WTC11 (cell line): ENCODE results near the gene CARS1. TPM values are rescaled to one million over a fixed set of nuclear protein-coding genes. Genes with fewer than 3 reads are reported as not detected.

Experiments used
- ATAC-seq: fragments of 200-7000 bp; cut with Tn5 transposase; 2 replicates; pipeline ENCODE4 v1.10.0; 2021; ENCODE audit warnings: mild to moderate bottlenecking, moderate library complexity
- CTCF ChIA-PET: fragments of 300-600 bp; sonication (Branson Sonifier 250); formaldehyde crosslinking; loops from one replicate; lab custom pipeline; 2021; ENCODE audit warnings: antibody characterized with exemption; lab: Charles Lee
- POLR2A ChIA-PET: fragments of 350-600 bp; sonication (Branson Sonifier 250); formaldehyde crosslinking; loops from one replicate; lab custom pipeline; 2021; ENCODE audit warnings: antibody characterized with exemption; lab: Charles Lee
- DNase-seq: peaks from one replicate; pipeline ENCODE4 v3.0.0; 2021; ENCODE audit warnings: low spot score
- H3K27ac Mint-ChIP-seq: 2 replicates; pipeline ENCODE4 v1.8.0; 2021; ENCODE audit warnings: mixed read lengths
- H3K27me3 Mint-ChIP-seq: 2 replicates; pipeline ENCODE4 v1.8.0; 2021; ENCODE audit warnings: low read depth, mild to moderate bottlenecking, moderate library complexity, mixed read lengths
- H3K36me3 Mint-ChIP-seq: 2 replicates; pipeline ENCODE4 v1.8.0; 2021; ENCODE audit warnings: mixed read lengths
- H3K4me1 Mint-ChIP-seq: 2 replicates; pipeline ENCODE4 v1.8.0; 2022; ENCODE audit warnings: mixed read lengths
- H3K4me3 Mint-ChIP-seq: 2 replicates; pipeline ENCODE4 v1.8.0; 2021; ENCODE audit warnings: mild to moderate bottlenecking, moderate library complexity, mixed read lengths
- H3K9me3 Mint-ChIP-seq: 2 replicates; pipeline ENCODE4 v1.8.0; 2021; ENCODE audit warnings: mixed read lengths
- CREB1 ChIP-seq: sonication (generic); formaldehyde crosslinking; IDR thresholded peaks from 2 replicates; pipeline ENCODE4 v1.8.0; 2023; ENCODE audit warnings: mild to moderate bottlenecking, missing genetic modification reagents
- ESRRA ChIP-seq: sonication (generic); formaldehyde crosslinking; IDR thresholded peaks from 2 replicates; pipeline ENCODE4 v1.8.1; 2022; ENCODE audit warnings: mild to moderate bottlenecking, missing genetic modification reagents, borderline replicate concordance
- HMGA2 ChIP-seq: fragments of 250-450 bp; sonication (Bioruptor Pico); IDR thresholded peaks from 2 replicates; pipeline ENCODE4 v1.4.0; 2021; ENCODE audit warnings: mild to moderate bottlenecking, moderate library complexity
- JUN ChIP-seq: sonication (generic); formaldehyde crosslinking; IDR thresholded peaks from 2 replicates; pipeline ENCODE4 v1.8.0; 2023; ENCODE audit warnings: mild to moderate bottlenecking, missing genetic modification reagents
- KAT7 ChIP-seq: sonication (generic); formaldehyde crosslinking; IDR thresholded peaks from 2 replicates; pipeline ENCODE4 v1.8.1; 2023; ENCODE audit warnings: missing genetic modification reagents, mild to moderate bottlenecking, borderline replicate concordance
- OVOL2 ChIP-seq: fragments of 250-450 bp; sonication (Bioruptor Pico); IDR thresholded peaks from 2 replicates; pipeline ENCODE4 v1.9.0; 2021; ENCODE audit warnings: mild to moderate bottlenecking, borderline replicate concordance
- SMAD4 ChIP-seq: sonication (generic); formaldehyde crosslinking; IDR thresholded peaks from 2 replicates; pipeline ENCODE4 v1.8.0; 2022; ENCODE audit warnings: mild to moderate bottlenecking, missing genetic modification reagents
- ZBTB21 ChIP-seq: sonication (generic); formaldehyde crosslinking; IDR thresholded peaks from 2 replicates; pipeline ENCODE4 v1.8.1; 2023; ENCODE audit warnings: mild to moderate bottlenecking, missing genetic modification reagents, borderline replicate concordance
- ZNF121 ChIP-seq: sonication (generic); formaldehyde crosslinking; IDR thresholded peaks from 2 replicates; pipeline ENCODE4 v1.8.0; 2023; ENCODE audit warnings: missing genetic modification reagents
- ZNF263 ChIP-seq: sonication (generic); formaldehyde crosslinking; IDR thresholded peaks from 2 replicates; pipeline ENCODE4 v1.8.1; 2022; ENCODE audit warnings: low read depth, mild to moderate bottlenecking, moderate library complexity, missing genetic modification reagents
- ZNF416 ChIP-seq: fragments of 250-450 bp; sonication (Bioruptor Pico); IDR thresholded peaks from 2 replicates; pipeline ENCODE4 v1.9.0; 2021; ENCODE audit warnings: mild to moderate bottlenecking, inconsistent platforms
- total RNA-seq: library from RNA; stranded (reverse); gene quantifications from 3 replicates; pipeline ENCODE4 v1.2.3, GENCODE V29; 2021
- TF ChIP-seq, protein P1 (sequence below): sonication (generic); formaldehyde crosslinking; IDR thresholded peaks from 2 replicates; pipeline ENCODE4 v1.8.1; 2022; ENCODE audit warnings: low read depth, mild to moderate bottlenecking, moderate library complexity, missing genetic modification reagents, borderline replicate concordance
- TF ChIP-seq, protein P2 (sequence below): fragments of 250-450 bp; sonication (Bioruptor Pico); IDR thresholded peaks from 2 replicates; pipeline ENCODE4 v1.9.0; 2021; ENCODE audit warnings: mild to moderate bottlenecking, borderline replicate concordance
- TF ChIP-seq, protein P3 (sequence below): sonication (generic); formaldehyde crosslinking; conservative IDR thresholded peaks from 2 replicates; pipeline ENCODE4 v1.8.1; 2023; ENCODE audit warnings: mild to moderate bottlenecking, low read depth, missing genetic modification reagents, moderate library complexity
- TF ChIP-seq, protein P4 (sequence below): sonication (generic); formaldehyde crosslinking; IDR thresholded peaks from 2 replicates; pipeline ENCODE4 v1.8.0; 2023; ENCODE audit warnings: mild to moderate bottlenecking, missing genetic modification reagents
- TF ChIP-seq, protein P5 (sequence below): sonication (generic); formaldehyde crosslinking; IDR thresholded peaks from 2 replicates; pipeline ENCODE4 v1.8.0; 2022; ENCODE audit warnings: mild to moderate bottlenecking, missing genetic modification reagents
- TF ChIP-seq, protein P6 (sequence below): fragments of 200-600 bp; IDR thresholded peaks from 2 replicates; pipeline ENCODE4 v1.8.0; 2022; ENCODE audit warnings: antibody characterized with exemption
- TF ChIP-seq, protein P7 (sequence below): sonication (generic); formaldehyde crosslinking; IDR thresholded peaks from 2 replicates; pipeline ENCODE4 v1.8.1; 2023; ENCODE audit warnings: mild to moderate bottlenecking, missing genetic modification reagents

The CARS1 gene
- total RNA-seq, 1 experiment from 2014 or later = 92.0 TPM

DNA sequence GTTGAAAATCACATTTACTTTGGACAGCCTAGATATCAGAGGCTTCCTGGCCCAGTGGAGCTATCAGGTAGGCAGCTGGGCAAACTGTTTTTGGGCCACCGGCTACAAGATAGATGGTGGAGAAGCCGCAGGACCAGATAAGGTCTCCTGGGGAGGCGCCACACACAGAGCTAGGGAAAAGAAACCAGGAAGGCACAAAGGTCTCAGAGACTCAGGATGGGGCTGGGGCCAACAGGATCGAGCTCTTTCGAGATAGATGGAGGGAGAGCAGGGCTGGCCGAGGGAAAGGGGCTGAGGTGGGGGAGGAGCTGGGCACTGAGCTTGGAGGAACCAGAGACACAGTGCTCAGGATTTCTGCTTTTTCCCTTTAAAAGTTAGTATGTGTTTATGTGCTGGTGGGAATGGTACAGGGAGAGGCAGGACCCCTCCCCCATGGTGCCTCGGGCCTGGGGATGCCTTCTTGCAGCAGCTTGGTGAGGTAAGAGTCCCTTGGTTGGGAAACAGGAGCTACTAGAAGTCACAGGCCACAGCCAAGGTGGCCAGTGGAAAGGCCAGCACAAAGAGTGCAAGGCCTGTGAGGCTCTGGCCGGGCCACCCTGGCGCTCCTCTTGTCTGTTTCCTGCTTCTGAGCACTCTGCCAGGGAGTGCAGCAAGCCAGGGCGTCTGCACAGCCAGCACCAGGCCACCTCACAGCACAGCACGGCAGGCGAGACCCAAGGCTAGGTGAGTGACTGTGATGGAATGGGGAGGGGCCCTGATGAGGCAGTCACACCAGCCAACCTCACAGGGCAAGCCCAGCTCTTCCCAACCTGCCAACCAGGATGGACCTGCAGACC lies 53.6 kb downstream of the CARS1 start (continued):
- TF ChIP-seq, protein P1, sequence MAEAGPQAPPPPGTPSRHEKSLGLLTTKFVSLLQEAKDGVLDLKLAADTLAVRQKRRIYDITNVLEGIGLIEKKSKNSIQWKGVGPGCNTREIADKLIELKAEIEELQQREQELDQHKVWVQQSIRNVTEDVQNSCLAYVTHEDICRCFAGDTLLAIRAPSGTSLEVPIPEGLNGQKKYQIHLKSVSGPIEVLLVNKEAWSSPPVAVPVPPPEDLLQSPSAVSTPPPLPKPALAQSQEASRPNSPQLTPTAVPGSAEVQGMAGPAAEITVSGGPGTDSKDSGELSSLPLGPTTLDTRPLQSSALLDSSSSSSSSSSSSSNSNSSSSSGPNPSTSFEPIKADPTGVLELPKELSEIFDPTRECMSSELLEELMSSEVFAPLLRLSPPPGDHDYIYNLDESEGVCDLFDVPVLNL (CRISPR knock-in tag) = no peak
- TF ChIP-seq ZNF121 (no peak), ESRRA (CRISPR knock-in tag) (no peak)

DNA sequence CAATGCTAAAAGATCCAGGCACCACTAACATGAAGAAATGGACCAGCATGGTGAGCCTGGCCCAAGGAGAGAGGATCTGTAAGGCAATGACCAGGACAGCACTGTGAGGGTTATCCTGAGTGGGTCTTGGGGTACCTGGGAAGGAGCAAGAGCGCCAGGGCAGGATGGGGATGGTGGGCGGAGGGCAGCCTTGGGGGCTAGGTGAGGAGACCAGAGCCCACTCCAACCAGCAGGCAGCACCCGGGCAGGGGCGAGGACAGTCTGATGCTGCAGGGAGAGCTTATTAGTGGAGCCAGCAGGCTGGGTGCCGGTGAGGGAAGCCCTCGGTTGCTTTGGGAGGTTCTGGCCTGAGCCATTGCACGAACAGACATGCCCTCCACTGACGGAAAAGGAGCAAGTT lies 54.4 kb downstream of the CARS1 start:
- no peaks in the 10 kb centered on the region for H3K9me3 Mint-ChIP-seq
- no peaks in the 10 kb centered on the region for H3K27me3 Mint-ChIP-seq
- H3K4me3 Mint-ChIP-seq = no peak overlapping the region
- H3K27ac Mint-ChIP-seq = no peak overlapping the region
- DNase-seq = no peak
- ChIA-PET POLR2A (interaction anchor here (1.4 kb wide), 1 partner anchor 9 kb away, joined by 4 read pairs; no protein-coding TSS in a partner anchor), CTCF (interaction anchor here (1.2 to 1.8 kb wide), 4 partner anchors 11 to 47 kb away, joined by 3 to 8 read pairs (median 4); partner anchors contain the start of gene NAP1L4)
- ATAC-seq = no peak
- H3K36me3 Mint-ChIP-seq = peaks cover 37% of the 10 kb centered on the region
- no peaks in the 10 kb centered on the region for H3K4me1 Mint-ChIP-seq
- TF ChIP-seq HMGA2 (CRISPR knock-in tag) (no peak), OVOL2 (CRISPR knock-in tag) (no peak), ZNF416 (no peak), CREB1 (no peak), SMAD4 (CRISPR knock-in tag) (no peak), KAT7 (no peak), ZNF263 (CRISPR knock-in tag) (no peak), ZBTB21 (CRISPR knock-in tag) (no peak), JUN (no peak), ESRRA (CRISPR knock-in tag) (no peak)
- TF ChIP-seq, protein P2, sequence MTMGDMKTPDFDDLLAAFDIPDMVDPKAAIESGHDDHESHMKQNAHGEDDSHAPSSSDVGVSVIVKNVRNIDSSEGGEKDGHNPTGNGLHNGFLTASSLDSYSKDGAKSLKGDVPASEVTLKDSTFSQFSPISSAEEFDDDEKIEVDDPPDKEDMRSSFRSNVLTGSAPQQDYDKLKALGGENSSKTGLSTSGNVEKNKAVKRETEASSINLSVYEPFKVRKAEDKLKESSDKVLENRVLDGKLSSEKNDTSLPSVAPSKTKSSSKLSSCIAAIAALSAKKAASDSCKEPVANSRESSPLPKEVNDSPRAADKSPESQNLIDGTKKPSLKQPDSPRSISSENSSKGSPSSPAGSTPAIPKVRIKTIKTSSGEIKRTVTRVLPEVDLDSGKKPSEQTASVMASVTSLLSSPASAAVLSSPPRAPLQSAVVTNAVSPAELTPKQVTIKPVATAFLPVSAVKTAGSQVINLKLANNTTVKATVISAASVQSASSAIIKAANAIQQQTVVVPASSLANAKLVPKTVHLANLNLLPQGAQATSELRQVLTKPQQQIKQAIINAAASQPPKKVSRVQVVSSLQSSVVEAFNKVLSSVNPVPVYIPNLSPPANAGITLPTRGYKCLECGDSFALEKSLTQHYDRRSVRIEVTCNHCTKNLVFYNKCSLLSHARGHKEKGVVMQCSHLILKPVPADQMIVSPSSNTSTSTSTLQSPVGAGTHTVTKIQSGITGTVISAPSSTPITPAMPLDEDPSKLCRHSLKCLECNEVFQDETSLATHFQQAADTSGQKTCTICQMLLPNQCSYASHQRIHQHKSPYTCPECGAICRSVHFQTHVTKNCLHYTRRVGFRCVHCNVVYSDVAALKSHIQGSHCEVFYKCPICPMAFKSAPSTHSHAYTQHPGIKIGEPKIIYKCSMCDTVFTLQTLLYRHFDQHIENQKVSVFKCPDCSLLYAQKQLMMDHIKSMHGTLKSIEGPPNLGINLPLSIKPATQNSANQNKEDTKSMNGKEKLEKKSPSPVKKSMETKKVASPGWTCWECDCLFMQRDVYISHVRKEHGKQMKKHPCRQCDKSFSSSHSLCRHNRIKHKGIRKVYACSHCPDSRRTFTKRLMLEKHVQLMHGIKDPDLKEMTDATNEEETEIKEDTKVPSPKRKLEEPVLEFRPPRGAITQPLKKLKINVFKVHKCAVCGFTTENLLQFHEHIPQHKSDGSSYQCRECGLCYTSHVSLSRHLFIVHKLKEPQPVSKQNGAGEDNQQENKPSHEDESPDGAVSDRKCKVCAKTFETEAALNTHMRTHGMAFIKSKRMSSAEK = no peak
- TF ChIP-seq, protein P3, sequence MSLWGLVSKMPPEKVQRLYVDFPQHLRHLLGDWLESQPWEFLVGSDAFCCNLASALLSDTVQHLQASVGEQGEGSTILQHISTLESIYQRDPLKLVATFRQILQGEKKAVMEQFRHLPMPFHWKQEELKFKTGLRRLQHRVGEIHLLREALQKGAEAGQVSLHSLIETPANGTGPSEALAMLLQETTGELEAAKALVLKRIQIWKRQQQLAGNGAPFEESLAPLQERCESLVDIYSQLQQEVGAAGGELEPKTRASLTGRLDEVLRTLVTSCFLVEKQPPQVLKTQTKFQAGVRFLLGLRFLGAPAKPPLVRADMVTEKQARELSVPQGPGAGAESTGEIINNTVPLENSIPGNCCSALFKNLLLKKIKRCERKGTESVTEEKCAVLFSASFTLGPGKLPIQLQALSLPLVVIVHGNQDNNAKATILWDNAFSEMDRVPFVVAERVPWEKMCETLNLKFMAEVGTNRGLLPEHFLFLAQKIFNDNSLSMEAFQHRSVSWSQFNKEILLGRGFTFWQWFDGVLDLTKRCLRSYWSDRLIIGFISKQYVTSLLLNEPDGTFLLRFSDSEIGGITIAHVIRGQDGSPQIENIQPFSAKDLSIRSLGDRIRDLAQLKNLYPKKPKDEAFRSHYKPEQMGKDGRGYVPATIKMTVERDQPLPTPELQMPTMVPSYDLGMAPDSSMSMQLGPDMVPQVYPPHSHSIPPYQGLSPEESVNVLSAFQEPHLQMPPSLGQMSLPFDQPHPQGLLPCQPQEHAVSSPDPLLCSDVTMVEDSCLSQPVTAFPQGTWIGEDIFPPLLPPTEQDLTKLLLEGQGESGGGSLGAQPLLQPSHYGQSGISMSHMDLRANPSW (CRISPR knock-in tag) = no peak
- TF ChIP-seq, protein P4, sequence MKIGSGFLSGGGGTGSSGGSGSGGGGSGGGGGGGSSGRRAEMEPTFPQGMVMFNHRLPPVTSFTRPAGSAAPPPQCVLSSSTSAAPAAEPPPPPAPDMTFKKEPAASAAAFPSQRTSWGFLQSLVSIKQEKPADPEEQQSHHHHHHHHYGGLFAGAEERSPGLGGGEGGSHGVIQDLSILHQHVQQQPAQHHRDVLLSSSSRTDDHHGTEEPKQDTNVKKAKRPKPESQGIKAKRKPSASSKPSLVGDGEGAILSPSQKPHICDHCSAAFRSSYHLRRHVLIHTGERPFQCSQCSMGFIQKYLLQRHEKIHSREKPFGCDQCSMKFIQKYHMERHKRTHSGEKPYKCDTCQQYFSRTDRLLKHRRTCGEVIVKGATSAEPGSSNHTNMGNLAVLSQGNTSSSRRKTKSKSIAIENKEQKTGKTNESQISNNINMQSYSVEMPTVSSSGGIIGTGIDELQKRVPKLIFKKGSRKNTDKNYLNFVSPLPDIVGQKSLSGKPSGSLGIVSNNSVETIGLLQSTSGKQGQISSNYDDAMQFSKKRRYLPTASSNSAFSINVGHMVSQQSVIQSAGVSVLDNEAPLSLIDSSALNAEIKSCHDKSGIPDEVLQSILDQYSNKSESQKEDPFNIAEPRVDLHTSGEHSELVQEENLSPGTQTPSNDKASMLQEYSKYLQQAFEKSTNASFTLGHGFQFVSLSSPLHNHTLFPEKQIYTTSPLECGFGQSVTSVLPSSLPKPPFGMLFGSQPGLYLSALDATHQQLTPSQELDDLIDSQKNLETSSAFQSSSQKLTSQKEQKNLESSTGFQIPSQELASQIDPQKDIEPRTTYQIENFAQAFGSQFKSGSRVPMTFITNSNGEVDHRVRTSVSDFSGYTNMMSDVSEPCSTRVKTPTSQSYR (CRISPR knock-in tag) = no peak
- TF ChIP-seq, protein P5, sequence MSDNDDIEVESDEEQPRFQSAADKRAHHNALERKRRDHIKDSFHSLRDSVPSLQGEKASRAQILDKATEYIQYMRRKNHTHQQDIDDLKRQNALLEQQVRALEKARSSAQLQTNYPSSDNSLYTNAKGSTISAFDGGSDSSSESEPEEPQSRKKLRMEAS = no peak
- TF ChIP-seq, protein P6, sequence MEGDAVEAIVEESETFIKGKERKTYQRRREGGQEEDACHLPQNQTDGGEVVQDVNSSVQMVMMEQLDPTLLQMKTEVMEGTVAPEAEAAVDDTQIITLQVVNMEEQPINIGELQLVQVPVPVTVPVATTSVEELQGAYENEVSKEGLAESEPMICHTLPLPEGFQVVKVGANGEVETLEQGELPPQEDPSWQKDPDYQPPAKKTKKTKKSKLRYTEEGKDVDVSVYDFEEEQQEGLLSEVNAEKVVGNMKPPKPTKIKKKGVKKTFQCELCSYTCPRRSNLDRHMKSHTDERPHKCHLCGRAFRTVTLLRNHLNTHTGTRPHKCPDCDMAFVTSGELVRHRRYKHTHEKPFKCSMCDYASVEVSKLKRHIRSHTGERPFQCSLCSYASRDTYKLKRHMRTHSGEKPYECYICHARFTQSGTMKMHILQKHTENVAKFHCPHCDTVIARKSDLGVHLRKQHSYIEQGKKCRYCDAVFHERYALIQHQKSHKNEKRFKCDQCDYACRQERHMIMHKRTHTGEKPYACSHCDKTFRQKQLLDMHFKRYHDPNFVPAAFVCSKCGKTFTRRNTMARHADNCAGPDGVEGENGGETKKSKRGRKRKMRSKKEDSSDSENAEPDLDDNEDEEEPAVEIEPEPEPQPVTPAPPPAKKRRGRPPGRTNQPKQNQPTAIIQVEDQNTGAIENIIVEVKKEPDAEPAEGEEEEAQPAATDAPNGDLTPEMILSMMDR = no peak
- TF ChIP-seq, protein P7, sequence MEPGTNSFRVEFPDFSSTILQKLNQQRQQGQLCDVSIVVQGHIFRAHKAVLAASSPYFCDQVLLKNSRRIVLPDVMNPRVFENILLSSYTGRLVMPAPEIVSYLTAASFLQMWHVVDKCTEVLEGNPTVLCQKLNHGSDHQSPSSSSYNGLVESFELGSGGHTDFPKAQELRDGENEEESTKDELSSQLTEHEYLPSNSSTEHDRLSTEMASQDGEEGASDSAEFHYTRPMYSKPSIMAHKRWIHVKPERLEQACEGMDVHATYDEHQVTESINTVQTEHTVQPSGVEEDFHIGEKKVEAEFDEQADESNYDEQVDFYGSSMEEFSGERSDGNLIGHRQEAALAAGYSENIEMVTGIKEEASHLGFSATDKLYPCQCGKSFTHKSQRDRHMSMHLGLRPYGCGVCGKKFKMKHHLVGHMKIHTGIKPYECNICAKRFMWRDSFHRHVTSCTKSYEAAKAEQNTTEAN (CRISPR knock-in tag) = no peak
